IMR-90 (cell line): ENCODE results near the gene HYAL1.

Experiments used
- CEBPB ChIP-seq: IDR thresholded peaks from 2 replicates; pipeline ENCODE4 v1.6.1; 2012; ENCODE audit warnings: low read depth, low read length, improper control_type of control experiment
- CHD1 ChIP-seq: IDR thresholded peaks from 2 replicates; pipeline ENCODE4 v1.6.1; 2012; ENCODE audit warnings: low read depth, low read length, improper control_type of control experiment
- ELK1 ChIP-seq: fragments of 150-350 bp; IDR thresholded peaks from 2 replicates; pipeline ENCODE4 v1.6.1; 2016; ENCODE audit warnings: low read depth, mild to moderate bottlenecking, low read length, moderate library complexity, borderline replicate concordance
- FOS ChIP-seq: fragments of 150-350 bp; IDR thresholded peaks from 2 replicates; pipeline ENCODE4 v1.6.1; 2016; ENCODE audit warnings: low read depth, low read length
- MAFK ChIP-seq: IDR thresholded peaks from 2 replicates; pipeline ENCODE4 v1.6.1; 2012; ENCODE audit warnings: low read depth, low read length, improper control_type of control experiment
- MAZ ChIP-seq: IDR thresholded peaks from 2 replicates; pipeline ENCODE4 v1.6.1; 2012; ENCODE audit warnings: low read depth, mild to moderate bottlenecking, low read length, improper control_type of control experiment, moderate library complexity, borderline replicate concordance
- NFE2L2 ChIP-seq: fragments of 150-350 bp; IDR thresholded peaks from 2 replicates; pipeline ENCODE4 v1.6.1; 2016; ENCODE audit warnings: low read depth, mild to moderate bottlenecking, low read length
- POLR2A ChIP-seq: IDR thresholded peaks from 2 replicates; pipeline ENCODE4 v1.6.1; 2012; ENCODE audit warnings: mild to moderate bottlenecking, low read depth, low read length
- RFX5 ChIP-seq: IDR thresholded peaks from 2 replicates; pipeline ENCODE4 v1.8.0; 2012; ENCODE audit warnings: low read depth, mild to moderate bottlenecking, low read length, moderate library complexity
- SMC3 ChIP-seq: fragments of 150-350 bp; IDR thresholded peaks from 2 replicates; pipeline ENCODE4 v1.6.1; 2016; ENCODE audit warnings: low read depth, mild to moderate bottlenecking, antibody characterized with exemption, low read length, moderate library complexity
- TF ChIP-seq, protein P1 (sequence below): conservative IDR thresholded peaks from 2 replicates; pipeline ENCODE4 v1.5.1; 2012; ENCODE audit warnings: mild to moderate bottlenecking, low read depth, low read length, improper control_type of control experiment
- TF ChIP-seq, protein P2 (sequence below): fragments of 150-350 bp; IDR thresholded peaks from 2 replicates; pipeline ENCODE4 v1.6.1; 2017; ENCODE audit warnings: mild to moderate bottlenecking, antibody characterized with exemption, low read length, low read depth

DNA sequence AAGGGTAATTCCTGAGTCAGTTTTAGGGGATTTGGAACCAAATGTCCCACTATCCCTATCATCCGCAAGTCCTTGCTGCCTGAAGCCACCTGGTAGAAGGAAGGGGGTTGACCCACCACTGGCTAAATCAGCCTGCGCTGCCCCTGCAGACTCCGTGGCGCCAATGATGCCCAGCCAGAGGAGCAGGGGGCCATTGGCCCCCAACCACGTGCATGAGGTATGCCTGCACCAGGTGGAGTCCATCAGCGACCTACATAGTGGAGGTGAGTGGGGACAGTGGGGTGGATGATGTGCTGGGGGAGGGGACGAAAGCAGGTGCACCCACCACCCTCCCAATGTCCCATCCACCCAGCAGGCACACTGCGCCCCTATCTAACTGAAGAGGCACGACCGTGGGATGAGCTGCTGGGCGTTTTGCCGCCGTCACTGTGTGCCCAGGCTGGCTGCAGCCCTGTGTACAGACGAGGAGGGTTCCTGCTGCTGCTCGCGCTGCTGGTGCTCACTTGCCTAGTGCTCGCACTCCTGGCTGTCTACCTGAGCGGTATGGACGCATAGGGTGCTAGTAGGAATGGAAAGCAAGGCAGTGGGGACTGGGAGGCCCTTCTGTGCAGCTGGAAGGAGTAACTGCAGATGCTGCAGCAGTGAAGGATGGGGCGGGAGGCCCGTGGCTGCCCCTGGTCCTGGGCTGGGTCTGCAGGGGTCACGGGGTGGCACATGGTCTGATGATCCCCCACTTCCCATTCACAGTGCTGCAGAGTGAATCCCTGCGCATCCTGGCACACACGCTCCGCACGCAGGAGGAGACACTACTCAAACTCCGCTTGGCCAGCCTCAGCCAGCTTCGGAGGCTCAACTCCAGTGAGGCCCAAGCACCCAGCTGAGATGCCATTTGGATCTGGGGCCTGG is 16.8 kb downstream of the HYAL1 start:
- TF ChIP-seq FOS, result no peak
- TF ChIP-seq POLR2A, result no peak
- TF ChIP-seq, protein P1, sequence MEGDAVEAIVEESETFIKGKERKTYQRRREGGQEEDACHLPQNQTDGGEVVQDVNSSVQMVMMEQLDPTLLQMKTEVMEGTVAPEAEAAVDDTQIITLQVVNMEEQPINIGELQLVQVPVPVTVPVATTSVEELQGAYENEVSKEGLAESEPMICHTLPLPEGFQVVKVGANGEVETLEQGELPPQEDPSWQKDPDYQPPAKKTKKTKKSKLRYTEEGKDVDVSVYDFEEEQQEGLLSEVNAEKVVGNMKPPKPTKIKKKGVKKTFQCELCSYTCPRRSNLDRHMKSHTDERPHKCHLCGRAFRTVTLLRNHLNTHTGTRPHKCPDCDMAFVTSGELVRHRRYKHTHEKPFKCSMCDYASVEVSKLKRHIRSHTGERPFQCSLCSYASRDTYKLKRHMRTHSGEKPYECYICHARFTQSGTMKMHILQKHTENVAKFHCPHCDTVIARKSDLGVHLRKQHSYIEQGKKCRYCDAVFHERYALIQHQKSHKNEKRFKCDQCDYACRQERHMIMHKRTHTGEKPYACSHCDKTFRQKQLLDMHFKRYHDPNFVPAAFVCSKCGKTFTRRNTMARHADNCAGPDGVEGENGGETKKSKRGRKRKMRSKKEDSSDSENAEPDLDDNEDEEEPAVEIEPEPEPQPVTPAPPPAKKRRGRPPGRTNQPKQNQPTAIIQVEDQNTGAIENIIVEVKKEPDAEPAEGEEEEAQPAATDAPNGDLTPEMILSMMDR, result no peak
- TF ChIP-seq SMC3, result no peak
- no peak for TF ChIP-seq ELK1
- TF ChIP-seq MAFK, result no peak
- TF ChIP-seq RFX5, result no peak
- TF ChIP-seq, protein P2, sequence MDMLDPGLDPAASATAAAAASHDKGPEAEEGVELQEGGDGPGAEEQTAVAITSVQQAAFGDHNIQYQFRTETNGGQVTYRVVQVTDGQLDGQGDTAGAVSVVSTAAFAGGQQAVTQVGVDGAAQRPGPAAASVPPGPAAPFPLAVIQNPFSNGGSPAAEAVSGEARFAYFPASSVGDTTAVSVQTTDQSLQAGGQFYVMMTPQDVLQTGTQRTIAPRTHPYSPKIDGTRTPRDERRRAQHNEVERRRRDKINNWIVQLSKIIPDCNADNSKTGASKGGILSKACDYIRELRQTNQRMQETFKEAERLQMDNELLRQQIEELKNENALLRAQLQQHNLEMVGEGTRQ, result no peak
- TF ChIP-seq CHD1, result no peak
- no peak for TF ChIP-seq MAZ
- no peak for TF ChIP-seq NFE2L2
- no peak for TF ChIP-seq CEBPB
